Memory B cell (primary cell): ENCODE results near the gene MICAL3.

ENCODE experiments used
- ATAC-seq: fragments of 150-1000 bp; cut with Tn5 transposase; 2 replicates; pipeline ENCODE4 v1.10.0; 2021; ENCODE audit warnings: low read depth, mild to moderate bottlenecking, moderate library complexity
- DNase-seq, 2 donors: peaks; one replicate each; pipeline ENCODE4 v3.0.0; 2022; ENCODE audit warnings: low spot score in 2 of 2
- H3K27ac Mint-ChIP-seq: one replicate; pipeline ENCODE4 v1.8.0; 2022; ENCODE audit warnings: mild to moderate bottlenecking, moderate library complexity, mixed read lengths
- H3K27me3 Mint-ChIP-seq: one replicate; pipeline ENCODE4 v1.8.0; 2022; ENCODE audit warnings: mixed read lengths
- H3K36me3 Mint-ChIP-seq: one replicate; pipeline ENCODE4 v1.8.0; 2022; ENCODE audit warnings: mild to moderate bottlenecking, mixed read lengths
- H3K4me1 Mint-ChIP-seq: one replicate; pipeline ENCODE4 v1.8.0; 2022; ENCODE audit warnings: mixed read lengths
- H3K4me3 Mint-ChIP-seq: one replicate; pipeline ENCODE4 v1.8.0; 2022; ENCODE audit warnings: mild to moderate bottlenecking, moderate library complexity, mixed read lengths
- H3K9me3 Mint-ChIP-seq: one replicate; pipeline ENCODE4 v1.8.0; 2022; ENCODE audit warnings: mixed read lengths

The MICAL3 gene

DNA sequence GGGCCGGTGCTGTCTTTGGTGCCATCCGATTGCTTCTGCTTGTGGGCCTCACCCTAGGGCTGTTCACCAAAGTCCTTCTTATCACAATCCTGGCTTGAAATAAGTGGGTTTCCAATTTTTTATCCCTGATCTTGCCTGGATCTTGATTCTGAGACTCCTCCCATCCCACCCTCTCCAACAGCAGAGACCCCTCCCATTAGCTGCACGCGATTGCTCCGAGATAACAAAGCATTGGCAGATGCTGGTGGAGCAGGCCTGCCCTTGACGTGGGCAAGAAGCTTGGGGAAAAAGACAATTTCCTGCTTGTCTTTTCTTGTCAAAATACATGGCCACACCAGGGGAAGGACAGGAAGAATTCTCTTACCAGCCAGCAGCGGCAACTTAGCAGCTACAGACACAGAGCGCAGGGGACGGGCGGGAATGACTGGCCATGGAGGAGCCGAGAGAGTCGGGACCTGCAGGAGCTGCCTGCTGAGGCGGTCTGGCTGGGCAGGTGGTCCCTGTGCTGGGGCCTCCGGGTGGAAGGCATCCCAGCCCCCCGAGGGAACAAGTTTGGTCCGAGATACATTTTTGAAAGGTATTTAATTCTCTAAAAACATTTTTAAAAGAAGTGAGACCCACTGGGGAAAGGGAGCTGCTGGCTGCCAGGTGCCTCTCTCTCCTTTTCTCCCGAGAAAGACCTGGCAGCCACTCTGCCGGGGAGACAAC is 240.4 kb downstream of the MICAL3 start:
- Mint-ChIP-seq H3K9me3 (no peaks in the 10 kb centered on the region), H3K4me3 (no peak overlapping the region), H3K27me3 (no peaks in the 10 kb centered on the region), H3K36me3 (peaks cover 3% of the 10 kb centered on the region), H3K27ac (no peak overlapping the region), H3K4me1 (peaks cover 26% of the 10 kb centered on the region)
- ATAC-seq (no peak), DNase-seq (no peak)

DNA sequence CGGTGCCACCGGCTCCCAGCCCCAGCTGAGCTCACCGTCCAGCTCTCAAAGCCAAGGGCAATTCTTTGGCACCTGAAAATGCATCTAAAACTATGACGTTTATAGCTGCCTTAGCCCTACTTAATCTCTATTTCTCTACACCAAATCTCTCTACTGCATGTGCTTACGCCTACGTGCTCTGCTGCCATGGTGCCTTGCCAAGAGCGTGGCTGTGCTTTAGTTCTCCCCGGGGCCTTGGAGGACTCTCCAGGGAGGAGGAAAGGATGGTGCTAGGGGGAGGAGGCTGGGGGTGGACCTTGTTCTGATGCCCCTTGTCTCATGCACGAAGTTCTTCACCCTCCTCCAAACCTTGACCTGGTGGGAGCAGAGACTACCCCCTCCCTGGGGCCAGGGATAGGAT is 241.0 kb downstream of the MICAL3 start:
- Mint-ChIP-seq H3K36me3 (peaks cover 3% of the 10 kb centered on the region), H3K9me3 (no peaks in the 10 kb centered on the region), H3K4me1 (peaks cover 32% of the 10 kb centered on the region), H3K27me3 (no peaks in the 10 kb centered on the region), H3K27ac (peak overlapping the region; percentile 26), H3K4me3 (no peak overlapping the region)
- DNase-seq (no peak), ATAC-seq (no peak)

- ATAC-seq: no peak
- H3K36me3 Mint-ChIP-seq: peaks cover 3% of the 10 kb centered on the region
- no peak for DNase-seq
- peaks cover 36% of the 10 kb centered on the region for H3K4me1 Mint-ChIP-seq
- H3K4me3 Mint-ChIP-seq: no peak overlapping the region
- no peaks in the 10 kb centered on the region for H3K9me3 Mint-ChIP-seq
- H3K27me3 Mint-ChIP-seq: no peaks in the 10 kb centered on the region
- peak overlapping the region; percentile 26 for H3K27ac Mint-ChIP-seq
These were observed 241.7 kb downstream of the MICAL3 start for GRCh38 chr22:17782621-17783020.

DNA sequence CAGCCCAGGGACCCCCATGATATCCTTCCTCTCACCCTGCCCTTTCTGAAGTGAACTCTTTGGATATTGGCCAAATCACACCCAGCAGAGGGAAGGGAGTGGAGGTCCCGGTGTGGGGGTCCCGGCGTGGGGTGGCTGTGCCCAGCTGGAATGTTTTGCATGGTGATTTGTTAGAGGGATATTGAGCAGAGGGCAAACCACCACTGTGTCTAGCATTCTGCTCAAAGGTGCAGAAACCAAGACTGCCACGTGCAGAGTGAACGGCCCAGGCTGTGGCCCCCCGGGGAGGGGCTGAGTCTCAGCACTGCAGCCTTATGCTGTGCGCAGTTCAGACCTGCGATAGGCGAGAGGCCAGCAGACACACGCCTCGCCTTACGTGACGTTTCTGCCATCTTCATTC is 242.2 kb downstream of the MICAL3 start:
- Mint-ChIP-seq H3K4me3 (no peak overlapping the region), H3K36me3 (peaks cover 3% of the 10 kb centered on the region), H3K9me3 (no peaks in the 10 kb centered on the region), H3K27me3 (no peaks in the 10 kb centered on the region), H3K4me1 (peaks cover 40% of the 10 kb centered on the region), H3K27ac (peak overlapping the region; percentile 26)
- DNase-seq: no peak
- ATAC-seq: no peak

DNA sequence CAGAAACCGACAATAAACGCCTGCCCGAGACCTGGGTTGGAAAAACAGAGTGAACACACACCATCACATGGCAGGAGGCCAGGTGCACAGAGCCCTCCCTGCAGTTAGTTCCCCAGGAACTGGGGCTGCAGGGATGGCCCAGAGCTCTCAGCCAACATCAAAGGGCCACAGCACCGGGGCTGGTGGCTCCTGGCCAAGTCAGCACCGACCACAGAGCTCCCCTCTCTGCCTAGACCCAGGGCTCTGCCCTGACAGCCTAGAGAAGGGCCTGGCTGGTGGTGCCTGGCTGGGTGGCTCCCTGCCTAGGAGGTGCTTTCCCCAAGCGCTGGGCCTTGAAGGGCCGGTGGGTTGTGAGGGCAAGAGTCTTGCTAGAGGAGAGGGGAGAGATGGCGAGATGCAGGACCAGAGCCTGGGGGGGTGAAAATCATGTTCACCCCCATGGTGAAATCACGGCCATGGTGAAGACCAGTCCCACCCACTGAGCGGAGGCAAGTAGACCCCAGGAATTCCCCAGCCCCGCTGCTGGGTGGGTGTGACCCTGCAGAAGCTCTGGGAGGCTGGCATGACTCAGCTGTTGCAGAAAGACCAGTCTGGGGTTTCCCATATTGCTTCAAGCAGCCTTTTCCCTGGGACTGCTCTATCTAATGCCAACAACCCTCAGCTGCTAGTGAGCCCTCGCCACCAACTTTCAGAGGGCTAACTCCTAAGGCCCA is 242.9 kb downstream of the MICAL3 start:
- peak overlapping the region; percentile 88 for H3K27ac Mint-ChIP-seq
- H3K4me3 Mint-ChIP-seq: no peak overlapping the region
- H3K4me1 Mint-ChIP-seq: peaks cover 40% of the 10 kb centered on the region
- H3K27me3 Mint-ChIP-seq: no peaks in the 10 kb centered on the region
- DNase-seq (peak; percentile 32 to 43), ATAC-seq (peak; percentile 41)
- peaks cover 3% of the 10 kb centered on the region for H3K36me3 Mint-ChIP-seq
- H3K9me3 Mint-ChIP-seq: no peaks in the 10 kb centered on the region

DNA sequence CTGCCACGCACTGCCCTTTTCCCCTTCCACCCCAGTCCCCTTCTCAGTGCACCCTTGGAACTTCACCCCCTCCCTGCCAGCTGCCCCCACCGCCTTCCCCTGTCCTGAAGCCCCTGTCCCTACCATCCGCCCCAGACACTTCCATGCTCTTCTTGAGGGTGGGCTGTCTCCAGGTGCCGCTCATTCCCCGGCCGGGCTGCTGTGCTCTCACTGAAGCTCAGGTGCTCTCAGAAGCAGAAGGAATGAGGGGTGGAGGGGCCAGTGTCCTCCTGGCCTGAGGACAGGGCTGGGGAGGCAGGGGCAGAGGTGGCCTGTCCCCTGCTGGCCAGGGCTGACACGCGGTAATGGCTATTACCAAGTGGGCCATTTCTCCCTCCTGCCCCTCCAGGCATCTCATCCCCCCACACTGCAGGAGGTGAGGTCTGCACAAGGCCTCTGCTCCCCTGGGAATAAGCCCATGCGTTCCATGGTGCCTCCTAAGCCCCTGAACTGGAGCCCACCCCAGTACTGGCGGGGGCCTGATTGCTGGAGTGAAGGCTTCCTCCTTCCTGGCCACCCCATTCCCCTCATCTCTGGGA is 243.5 kb downstream of the MICAL3 start:
- Mint-ChIP-seq H3K27me3 (no peaks in the 10 kb centered on the region), H3K4me1 (peaks cover 44% of the 10 kb centered on the region), H3K9me3 (no peaks in the 10 kb centered on the region), H3K27ac (peak overlapping the region; percentile 88), H3K4me3 (peak overlapping the region; percentile 3), H3K36me3 (peaks cover 3% of the 10 kb centered on the region)
- DNase-seq (no peak), ATAC-seq (no peak)

- ATAC-seq (no peak), DNase-seq (no peak)
- Mint-ChIP-seq H3K36me3 (peaks cover 3% of the 10 kb centered on the region), H3K27ac (peak overlapping the region; percentile 88), H3K4me1 (peaks cover 49% of the 10 kb centered on the region), H3K27me3 (no peaks in the 10 kb centered on the region), H3K9me3 (no peaks in the 10 kb centered on the region), H3K4me3 (peak overlapping the region; percentile 18)
These were observed 244.1 kb downstream of the MICAL3 start for GRCh38 chr22:17780116-17780740.

DNA sequence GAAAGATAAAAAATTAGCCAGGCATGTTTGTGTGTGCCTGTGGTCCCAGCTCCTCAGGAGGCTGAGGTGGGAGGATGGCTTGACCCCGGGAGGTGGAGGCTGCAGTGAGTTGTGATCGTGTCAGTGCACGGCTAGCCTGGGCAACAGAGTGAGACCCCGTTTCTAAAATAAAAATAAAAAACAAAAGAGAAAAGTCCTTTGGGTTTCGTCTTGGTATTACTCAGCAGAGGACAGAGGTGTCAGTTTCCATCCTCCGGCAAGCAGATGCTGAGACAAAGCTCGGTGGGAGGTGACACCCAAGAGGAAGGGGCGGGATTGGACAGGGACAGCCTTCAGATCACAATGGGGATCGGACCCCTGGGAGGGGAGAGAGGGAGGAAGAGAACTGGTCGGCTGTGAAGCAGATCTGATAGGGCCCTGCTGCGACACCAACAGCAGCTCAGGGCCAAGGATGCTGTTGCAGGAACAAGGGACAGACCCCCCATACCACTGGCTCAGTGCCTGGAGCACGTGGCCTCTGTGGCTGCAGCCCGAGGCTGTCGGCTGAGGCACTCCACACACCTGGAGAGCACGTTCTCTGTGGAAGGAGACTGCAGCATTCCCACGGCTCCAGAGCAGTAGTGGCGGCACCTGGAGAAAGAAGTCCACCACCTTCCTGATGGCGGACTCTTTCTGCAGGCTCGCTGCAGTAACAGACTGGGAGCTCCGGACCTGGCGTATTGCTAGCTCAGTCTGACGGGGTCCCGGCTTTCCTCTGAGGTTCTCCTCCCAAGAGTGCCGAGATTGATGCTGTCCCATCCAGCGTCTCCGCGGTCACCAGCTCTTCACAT is 244.9 kb downstream of the MICAL3 start:
- peak overlapping the region; percentile 99 for H3K27ac Mint-ChIP-seq
- no peak for ATAC-seq
- no peak for DNase-seq

GRCh38 chr22:17778412-17778976 is 245.9 kb downstream of the MICAL3 start:
- Mint-ChIP-seq H3K27ac (peak overlapping the region; percentile 99), H3K9me3 (no peaks in the 10 kb centered on the region), H3K36me3 (peaks cover 3% of the 10 kb centered on the region), H3K4me3 (peak overlapping the region; percentile 99), H3K4me1 (peaks cover 52% of the 10 kb centered on the region), H3K27me3 (no peaks in the 10 kb centered on the region)
- DNase-seq (no peak), ATAC-seq (no peak)

More for the DNA sequence above, 244.9 kb downstream of the MICAL3 start:
- Mint-ChIP-seq H3K27me3 (no peaks in the 10 kb centered on the region), H3K4me1 (peaks cover 51% of the 10 kb centered on the region), H3K9me3 (no peaks in the 10 kb centered on the region), H3K36me3 (peaks cover 3% of the 10 kb centered on the region), H3K4me3 (peak overlapping the region; percentile 99)

GRCh38 chr22:17777717-17778044 is 246.7 kb downstream of the MICAL3 start:
- H3K4me1 Mint-ChIP-seq: peaks cover 60% of the 10 kb centered on the region
- ATAC-seq (no peak), DNase-seq (no peak)
- H3K27me3 Mint-ChIP-seq: no peaks in the 10 kb centered on the region
- H3K36me3 Mint-ChIP-seq: peaks cover 3% of the 10 kb centered on the region
- peak overlapping the region; percentile 99 for H3K4me3 Mint-ChIP-seq
- H3K27ac Mint-ChIP-seq: peak overlapping the region; percentile 99
- no peaks in the 10 kb centered on the region for H3K9me3 Mint-ChIP-seq

DNA sequence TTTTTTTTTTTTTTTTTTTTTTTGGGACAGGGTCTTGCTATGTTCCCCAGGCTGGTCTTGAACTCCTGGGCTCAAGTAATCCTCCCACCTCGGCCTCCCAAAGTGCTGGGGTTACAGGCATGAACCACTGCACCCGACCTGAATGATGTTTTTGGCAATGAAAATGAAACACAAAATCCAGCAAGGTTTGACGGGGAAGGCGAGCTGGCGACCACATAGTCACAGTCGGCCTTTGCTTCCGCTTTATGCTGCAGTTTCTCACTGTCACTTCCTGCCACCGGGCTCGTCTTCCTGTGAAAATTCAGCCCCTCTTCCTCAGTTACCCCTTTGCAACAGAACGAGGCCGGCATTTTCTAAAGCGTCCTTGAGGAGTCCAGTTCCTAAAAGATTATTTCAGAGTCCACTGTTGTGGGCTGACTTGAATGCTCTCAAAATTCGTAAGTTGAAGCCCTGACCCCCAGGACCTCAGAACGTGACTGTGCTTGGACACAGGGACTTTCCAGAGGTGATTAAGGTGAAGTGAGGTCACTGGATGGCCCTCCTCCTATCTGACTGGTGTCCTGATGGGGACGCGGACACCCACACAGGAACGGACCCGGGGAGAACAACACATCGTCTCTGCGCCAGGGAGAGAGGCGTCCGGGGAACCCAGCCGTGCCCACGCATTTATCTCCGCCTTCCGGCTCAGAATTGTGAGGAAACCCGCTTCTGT is 247.2 kb downstream of the MICAL3 start:
- Mint-ChIP-seq H3K27me3 (no peaks in the 10 kb centered on the region), H3K4me1 (peaks cover 59% of the 10 kb centered on the region), H3K9me3 (no peaks in the 10 kb centered on the region), H3K27ac (peak overlapping the region; percentile 99), H3K36me3 (peaks cover 3% of the 10 kb centered on the region), H3K4me3 (peak overlapping the region; percentile 99)
- ATAC-seq (peak; percentile 61), DNase-seq (peak; percentile 60 to 71)

- Mint-ChIP-seq H3K36me3 (peaks cover 3% of the 10 kb centered on the region), H3K27me3 (no peaks in the 10 kb centered on the region), H3K4me3 (peak overlapping the region; percentile 64), H3K9me3 (no peaks in the 10 kb centered on the region), H3K4me1 (peaks cover 64% of the 10 kb centered on the region), H3K27ac (peak overlapping the region; percentile 90)
- DNase-seq (no peak), ATAC-seq (no peak)
These were observed 248.4 kb downstream of the MICAL3 start for GRCh38 chr22:17775781-17776465.
